HG03558 (cell line): ENCODE results near the gene PXMP4.

Experiments
- ATAC-seq: cut with Tn5 transposase; IDR thresholded peaks from one replicate; pipeline ENCODE4 v1.9.1; 2021; ENCODE audit warnings: moderate number of reproducible peaks; ENCODE audit not compliant: unreplicated experiment; ENCODE audit errors: extremely low read depth

The PXMP4 gene

DNA sequence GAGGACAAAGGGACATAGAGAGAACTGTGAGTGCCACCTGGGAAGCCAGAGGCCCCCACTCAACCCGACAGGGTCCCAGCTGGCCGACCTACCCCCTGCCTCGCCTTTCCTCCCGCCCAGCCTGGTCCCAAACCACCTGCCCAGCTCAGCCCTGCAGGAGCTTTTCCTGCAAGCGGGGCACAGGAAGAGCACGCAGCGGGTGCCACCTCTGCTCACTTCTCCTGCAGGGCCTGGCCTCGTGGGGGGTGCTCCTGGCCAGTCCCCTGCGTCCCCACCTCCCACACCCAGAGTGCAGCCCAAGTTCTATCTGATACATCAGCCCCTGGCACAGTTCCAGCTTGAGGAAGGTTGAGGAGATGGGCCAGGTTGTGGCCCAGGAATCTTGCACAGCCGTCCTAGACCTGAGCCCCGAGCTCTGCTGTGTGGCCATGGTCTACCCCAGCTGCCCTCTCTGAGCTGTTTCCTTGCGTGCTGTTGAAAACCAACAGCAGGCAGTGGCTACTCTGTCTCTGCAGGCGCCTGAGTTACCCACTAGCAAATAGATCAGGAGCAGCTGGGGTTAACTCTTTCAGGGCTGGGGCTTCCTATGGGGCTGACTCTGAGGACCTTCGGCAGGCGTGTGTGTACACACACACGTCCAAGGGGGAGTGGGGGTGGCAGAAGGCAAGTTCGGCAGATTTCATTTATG lies 47.5 kb downstream of the PXMP4 start:
- no peak for ATAC-seq

DNA sequence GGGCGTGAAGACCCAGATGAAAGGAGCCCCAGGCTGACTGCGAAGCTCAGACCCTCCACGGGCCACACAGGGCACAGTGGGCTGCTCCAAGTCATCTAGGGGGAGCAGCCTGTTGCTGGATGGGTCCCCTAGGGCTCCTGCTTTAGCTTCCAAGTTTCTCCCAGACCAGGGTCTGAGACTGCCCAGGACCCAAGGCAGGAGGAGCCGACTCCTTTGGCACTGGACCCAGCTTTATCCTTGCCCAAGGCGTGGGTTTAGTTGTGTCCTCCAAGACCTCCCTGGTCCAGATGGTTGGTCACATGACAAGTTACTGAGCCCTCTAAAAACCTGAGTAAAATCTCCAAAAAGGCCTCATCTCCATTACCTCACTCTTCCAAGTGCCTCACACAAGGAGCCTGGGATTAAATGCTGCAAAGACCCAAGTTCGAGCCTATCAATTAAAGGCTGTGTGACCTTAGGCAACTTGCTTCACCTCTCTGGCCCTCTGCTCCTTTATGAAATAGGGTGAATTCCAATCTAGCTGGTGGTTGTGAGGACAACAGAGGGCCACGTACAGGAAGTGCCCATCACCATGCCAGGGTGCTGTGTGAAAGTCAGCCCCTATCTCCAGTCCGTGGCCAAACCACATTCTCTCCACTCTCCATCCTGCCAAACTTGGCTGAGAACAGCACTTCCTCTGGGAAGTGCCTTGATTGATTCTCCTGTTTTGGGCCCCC lies 48.4 kb downstream of the PXMP4 start:
- ATAC-seq: no peak

DNA sequence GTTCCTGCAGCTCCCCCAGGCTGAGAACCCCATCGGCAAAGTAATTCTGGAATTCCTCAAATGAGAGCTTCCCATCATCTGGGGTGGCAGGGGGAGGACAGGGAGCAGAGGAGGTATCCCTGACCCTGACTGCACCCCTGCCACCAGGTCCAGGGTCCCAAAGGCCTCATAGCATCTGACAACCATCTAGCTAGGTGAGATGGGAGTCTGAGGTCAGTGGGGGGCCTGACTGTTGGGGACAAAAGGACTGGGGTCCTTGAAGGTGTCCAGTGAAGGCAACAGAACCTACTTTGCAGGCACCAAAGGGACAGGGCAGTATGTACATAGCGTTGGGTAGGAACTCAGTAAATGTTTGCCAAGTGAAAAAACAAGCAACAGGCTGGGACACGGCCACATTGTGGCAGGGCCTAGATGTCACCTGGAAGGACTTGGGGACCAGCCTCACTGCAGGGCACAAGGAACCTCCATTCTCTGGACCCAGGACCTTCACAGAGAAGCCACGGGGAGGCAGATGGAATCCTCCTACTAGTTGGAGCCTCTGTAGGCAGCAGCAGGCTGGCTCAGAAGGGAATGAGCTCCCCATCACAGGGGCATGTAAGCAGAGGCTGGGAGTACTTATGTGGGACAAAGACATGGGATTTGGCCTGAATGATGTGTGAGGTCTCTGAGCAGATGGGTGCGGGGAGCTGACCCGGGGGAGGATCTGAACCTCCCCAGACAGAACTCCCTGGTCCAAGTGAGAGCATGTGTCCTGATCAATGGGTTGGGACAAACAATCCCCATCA lies 49.2 kb downstream of the PXMP4 start:
- ATAC-seq: no peak

DNA sequence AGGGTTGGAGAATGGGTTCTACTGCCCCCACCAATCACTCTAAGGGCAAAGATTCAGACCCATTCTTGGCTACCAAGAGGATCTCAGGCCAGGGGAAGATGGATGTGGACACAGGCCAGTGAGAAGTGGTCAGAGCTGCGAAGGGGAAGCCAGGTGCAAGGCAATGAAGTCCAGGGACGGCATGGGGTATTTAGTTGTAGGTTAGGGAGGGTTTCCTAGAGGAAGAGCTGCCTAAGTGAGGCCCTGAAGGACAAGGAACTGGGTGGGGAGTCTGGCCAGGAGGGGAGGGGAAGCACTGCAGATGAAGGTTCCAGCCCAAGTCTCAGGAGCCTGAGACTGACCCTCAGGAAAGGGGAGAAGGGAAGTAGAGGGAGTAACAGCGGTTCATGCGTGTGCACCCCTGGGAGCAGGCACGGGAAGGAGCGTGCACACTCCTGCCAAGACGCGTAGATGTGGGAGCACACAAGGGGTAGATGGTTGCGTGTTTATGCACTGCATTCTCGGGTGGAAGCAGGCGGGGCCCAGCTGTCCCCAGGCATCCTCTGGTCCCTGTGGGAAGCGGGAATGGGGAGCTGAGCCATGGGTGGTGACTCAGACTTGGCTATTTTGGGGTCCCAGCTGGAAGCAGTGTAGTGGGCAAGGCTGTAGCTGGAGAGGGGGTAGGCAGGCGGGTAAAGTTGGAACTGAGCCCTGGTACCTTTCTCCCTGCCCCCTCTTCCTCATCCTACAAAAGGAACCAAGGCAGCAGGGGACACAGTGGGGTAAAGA lies 50.1 kb downstream of the PXMP4 start:
- ATAC-seq: no peak

DNA sequence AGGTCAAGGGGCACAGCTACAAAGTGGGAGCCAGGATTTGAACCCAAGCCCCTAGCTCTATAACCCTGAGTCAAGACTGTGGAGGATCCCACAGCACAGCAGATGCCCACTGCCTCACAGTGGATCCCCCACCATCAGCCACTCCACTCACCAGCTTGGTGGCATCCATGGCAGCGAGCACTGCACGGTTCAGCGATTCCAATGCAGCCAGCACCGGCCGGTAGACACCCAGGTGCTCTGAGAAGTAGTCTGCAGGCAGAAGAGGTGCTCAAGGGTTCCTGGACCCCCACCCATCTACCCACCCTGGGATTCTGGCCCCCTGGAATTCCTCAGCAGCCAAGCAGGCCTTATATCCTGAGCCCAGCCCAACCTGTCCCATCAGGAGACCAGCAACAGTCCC lies 50.9 kb downstream of the PXMP4 start:
- no peak for ATAC-seq

DNA sequence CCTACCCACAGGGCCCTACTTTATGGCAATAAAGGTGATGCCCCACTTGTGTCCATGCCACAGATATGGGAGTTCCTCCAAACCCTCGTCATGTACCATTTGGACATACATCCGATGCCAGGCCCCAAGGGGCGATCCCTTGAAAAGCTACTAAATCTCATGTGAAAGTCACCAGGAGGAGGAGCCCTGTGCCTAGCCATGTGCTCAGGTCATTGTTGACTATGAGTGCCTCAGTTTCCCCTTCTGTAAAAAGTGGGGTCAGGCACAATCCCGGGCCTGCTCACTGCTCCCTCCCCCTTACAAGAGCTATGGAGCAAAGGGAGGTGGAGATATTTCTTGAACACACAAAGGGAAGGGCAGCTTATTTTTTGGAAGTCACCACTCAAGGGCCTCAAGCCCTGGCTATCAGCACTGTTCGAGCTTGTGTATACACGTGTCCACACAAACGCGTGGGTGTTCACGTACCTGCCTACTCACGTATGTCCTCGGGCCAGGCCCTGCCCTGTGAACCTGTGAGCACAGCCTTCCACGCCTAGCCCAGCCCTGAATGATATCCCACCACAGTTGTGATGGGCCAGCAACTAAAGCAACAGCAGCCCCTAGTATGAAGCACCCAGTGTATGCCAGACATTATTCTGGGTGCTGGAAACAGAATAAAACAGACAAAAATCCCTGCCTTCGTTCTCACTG lies 51.5 kb downstream of the PXMP4 start:
- no peak for ATAC-seq

DNA sequence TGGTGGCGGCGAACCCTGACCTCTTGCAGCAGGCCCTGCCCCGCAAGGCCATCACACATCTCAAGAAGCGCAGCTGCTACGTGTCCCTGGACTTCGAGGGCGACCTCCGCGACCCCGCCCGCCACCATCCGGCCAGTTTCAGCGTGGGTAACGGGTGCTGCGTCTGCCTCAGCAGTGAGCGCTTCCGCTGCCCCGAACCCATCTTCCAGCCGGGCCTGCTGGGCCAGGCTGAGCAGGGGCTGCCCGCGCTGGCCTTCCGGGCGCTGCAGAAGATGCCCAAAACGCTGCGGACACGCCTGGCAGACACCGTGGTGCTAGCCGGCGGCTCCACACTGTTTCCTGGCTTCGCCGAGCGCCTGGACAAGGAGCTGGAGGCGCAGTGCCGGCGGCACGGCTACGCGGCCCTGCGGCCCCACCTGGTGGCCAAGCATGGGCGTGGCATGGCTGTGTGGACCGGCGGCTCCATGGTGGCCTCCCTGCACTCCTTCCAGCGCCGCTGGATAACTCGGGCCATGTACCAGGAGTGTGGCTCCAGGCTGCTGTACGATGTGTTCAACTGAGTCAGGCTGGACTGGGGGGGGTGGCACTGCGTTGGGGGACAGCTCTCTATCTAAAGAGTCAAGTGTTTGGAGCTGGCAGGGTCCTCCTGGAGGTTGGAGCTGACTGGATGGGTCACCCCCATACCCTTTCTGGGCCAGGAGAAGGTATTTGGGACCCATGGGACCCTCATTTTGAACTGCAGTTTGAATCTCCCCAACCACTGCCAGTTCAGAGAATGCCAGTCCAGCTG lies 52.2 kb downstream of the PXMP4 start:
- ATAC-seq: no peak

DNA sequence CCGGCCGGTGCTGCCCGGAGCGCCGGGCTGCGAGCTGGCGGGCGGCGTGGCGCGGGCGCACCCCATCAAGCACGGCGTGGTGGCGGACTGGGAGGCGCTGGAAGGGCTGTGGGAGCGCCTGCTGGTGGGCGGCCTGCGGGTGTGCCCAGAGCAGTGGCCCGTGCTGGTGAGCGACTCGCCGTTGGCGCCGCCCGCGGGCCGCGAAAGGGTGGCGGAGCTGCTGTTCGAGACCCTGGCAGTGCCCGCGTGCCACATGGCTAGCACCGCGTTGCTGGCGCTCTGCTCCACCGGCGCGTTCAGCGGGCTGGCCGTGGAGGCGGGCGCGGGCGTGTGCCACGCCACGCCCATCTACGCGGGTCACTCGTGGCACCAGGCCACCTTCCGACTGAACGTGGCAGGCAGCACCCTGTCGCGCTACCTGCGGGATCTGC lies 52.9 kb downstream of the PXMP4 start:
- no peak for ATAC-seq

DNA sequence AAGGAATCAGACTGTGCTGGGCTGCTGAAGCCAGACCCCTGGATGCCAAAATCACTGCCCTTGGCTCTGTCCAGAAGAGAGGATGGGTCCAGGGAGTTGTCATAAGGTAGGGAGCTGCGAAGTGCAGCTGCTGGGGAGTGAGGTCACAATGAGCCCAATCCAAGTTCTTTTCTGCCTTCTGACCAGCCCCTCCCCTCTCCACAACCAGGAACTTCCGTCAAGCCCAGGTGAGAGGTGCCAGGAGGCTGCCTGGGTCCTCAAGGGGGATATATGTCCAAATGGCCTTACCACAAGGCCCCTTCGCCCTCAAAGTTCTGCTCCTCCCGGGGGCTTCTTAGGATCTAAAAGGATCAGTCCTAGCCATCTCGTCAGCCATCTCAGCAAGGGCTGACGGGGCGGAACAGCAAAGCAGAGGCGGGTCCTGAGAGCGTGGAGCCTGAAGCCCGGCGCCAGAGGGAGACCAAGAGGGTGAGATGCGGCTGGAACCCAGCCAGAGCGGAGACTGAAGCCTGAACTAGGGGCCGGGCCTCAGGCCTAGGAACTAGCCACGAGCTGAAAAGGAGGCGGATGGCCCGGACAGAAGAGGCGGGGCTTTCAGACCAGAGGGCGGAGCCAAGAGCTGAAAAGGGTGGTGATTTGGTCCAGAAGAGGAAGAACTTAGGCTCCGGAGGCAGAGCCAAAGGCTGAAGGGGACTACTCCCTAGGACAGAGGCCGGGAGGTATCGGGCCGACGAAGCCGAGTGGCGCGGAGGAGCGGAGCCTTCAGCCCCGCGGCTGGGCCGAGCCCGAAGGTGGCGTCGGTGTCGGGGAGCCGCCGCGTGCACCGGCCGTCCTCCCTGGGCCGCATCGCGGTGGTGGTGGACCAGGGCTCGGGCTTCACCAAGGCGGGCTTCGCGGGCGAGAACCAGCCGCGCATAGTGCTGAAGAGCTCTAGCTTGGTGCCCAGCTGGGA lies 53.5 kb downstream of the PXMP4 start, which contains the start of gene ACTL10:
Gene ACTL10 (plus strand): TSS at position 651 of the 952 bp plus-strand sequence. CDS start 555 bp downstream, outside the sequence.
- ATAC-seq: peak; percentile 43

DNA sequence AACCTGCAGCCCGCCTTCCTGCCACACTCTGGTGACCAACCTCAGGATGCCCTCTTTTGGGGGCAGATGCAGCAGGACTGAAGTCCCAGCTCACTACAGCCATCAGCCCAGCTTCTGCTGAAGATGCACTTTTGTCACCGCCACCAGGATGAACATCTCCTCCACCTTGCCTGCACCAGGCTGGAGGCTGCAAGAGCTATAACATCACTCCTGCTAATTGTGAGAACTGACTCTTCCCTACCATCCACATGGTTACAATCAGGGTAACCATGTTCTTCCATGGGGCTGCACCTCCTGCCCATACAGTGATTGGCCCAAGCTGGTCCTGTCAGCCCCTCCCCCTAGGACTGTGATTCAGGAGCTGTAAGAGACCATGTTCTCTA lies 55.4 kb downstream of the PXMP4 start:
- no peak for ATAC-seq

DNA sequence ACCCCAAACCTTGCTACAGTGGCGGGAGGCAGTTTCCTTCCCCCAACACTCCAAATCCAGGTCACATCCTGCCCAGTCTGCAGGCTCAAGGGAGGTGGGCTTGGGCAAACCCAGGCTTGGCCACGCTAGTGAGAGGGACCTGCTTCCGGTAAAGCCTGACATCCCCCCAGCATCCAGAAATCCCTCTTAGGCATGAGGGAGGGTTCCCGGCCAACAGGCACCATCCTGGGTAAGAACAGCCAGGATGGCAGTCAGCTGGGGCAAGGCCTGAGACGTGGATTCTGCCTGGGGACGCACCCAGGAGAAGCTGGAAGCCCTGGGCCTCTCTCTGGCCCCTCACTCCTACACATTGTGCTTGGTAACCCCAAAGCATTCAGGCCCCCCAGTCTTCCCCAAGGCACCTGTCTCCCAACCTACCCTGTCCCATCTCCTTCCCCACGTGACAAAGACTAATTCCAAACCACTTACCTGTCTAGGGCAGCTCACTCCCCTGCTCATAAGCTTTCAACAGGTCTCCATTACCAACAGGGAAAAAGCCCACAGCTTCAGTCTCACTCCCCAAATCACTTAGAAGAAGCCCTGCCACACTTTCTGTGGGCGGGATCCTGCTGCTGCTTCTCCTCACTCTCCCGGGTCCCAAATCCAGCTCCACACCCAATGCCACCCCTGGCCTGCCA lies 55.9 kb downstream of the PXMP4 start:
- ATAC-seq: no peak

DNA sequence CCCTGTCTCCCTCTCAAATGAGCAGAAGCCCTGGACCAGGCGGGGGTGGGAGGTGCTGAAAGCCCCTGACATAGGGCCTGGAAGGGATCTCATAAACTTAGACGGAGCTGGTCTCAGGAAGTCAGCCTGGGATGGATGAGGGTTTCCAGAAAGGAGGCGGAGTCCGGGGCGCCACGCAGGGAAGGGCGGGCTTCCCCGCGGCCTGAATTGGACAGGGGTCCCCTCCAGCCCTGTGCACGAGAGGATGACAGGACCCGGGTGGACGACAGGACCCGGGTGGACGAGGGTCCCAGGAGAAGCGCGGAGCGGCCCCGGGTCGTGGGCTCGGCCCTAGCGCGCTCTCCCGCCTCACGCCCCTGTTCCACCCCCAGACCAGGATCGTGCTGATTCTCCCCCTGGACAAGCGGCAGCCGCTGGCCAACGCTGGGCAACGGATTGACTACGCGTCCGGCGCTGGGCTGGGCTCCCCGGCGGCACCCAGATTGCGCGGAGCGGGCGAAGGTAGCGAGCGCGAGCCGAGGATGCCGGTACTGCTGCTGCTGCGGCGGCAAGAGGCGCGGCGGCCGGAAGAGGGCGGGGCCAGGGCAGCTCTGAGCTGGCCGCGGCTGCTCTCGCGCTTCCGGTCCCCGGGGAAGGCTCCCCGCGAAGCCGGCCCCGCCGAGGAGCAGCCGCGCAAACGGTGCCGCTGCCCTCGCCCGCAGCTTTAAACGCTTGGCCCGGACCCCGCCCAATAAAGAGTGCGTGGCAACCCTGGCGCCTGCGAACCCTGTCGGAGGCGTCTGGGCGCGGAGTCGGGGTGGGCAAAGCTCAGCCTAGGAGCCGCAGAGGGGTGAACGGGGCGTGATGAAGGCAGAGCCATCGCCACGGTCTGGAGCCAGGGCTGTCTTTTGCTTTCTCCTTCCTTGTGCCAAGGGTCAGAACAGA lies 56.7 kb downstream of the PXMP4 start:
- no peak for ATAC-seq

DNA sequence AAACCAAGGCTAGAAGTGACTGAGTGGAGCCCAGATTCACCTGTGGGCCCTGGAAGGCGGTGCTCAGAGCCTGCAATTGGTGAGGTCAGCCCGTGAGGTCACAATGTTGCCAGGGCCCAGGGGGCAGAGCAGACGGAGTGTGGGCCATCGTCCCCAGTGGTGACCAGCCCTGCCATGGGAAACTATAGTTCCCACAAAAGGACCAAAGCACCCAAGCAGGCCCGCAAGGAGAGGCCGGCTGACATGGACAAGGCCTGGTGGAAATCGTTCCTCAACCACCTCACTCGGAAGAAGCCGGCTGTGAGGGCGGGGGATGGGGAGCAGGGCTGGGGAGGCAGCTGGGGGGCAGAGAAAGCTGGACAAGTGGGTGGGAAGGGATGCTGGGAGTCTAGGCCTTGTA lies 57.9 kb downstream of the PXMP4 start, which contains the start of gene C20orf144:
Gene C20orf144 (plus strand): TSS at position 156 of the 400 bp plus-strand sequence. CDS start 19 bp downstream, at position 175.
- no peak for ATAC-seq

DNA sequence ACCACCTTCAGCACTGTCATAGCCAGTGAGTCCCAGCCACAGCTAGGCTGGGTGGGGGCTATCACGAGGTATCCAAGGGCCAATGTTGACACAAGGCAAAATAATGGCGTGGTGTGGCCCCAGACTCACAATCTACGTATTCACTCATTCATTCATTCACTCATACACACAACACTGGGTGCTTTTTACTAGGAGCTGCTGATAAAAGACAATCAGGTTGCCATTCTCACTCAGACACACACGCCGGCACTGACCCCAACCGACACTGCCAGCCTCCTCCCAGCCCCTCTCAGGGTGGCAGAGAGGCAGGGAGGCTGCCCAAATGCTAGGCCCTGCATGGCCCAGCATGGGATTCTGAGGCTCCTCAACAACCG lies 59.4 kb downstream of the PXMP4 start:
- no peak for ATAC-seq

DNA sequence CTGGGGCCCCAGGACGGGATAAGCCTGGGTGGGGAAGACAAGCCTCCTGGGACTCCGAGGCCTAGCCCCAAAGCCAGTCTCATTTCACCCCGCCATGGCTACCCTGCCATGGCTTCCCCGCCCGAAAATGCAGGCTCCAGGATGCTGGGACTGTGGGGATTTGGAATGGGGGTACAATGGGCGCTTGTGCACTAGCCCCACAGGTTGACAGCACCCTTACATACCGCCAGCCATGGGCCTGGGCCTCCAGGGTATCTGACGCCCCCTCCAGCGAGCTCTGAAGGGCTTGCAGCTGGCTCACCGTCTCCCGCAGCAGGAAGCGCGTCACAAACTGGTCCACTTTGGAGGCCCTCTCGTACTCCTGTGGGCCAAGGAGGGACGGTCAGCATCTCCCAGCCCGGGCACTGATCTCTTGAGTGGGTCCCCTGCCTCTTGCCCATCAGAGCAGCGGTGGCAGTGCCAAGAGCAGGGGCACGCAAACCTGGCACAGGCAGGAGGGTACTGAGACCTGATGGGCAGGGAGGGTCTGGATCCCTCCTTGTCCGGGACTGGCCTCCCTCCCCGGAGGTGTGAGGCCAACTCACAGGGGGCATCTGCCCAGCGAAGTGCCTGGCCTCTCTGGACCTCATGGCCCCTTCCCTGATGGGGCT lies 60.0 kb downstream of the PXMP4 start:
- ATAC-seq: no peak
